ENCODE results near the gene ZNF76.

DNA sequence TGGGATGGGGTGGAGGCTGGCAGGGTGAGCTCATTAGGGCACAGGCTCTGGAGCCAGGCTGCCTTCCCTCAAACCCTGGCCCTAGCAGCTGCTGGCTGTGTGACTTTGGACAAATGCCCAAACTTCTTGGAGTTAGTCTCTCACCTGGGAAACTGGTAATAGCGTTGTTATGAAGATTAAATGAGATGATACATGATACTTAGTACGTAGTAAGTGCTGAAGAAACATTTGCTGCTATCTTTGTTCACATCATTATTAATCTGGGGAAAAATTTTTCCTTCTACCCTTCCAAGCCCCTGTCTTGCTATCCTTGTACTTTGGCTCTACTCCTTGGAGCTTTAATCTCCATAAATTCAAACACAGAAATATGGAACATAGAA lies 60.5 kb downstream of the ZNF76 start:
- TF ChIP-seq CTCF (IDR thresholded peaks at IDR 0.05; ENCODE audit: low read depth, low read length, missing input control), result no peak
- TF ChIP-seq SP1 (IDR thresholded peaks at IDR 0.05), result no peak
- TF ChIP-seq RAD21 (IDR thresholded peaks at IDR 0.05), result no peak
- no peak for TF ChIP-seq GABPA (IDR thresholded peaks at IDR 0.05 in 1 of 2, conservative IDR thresholded peaks at IDR 0.05 in 1 of 2)
- TF ChIP-seq, protein P1, sequence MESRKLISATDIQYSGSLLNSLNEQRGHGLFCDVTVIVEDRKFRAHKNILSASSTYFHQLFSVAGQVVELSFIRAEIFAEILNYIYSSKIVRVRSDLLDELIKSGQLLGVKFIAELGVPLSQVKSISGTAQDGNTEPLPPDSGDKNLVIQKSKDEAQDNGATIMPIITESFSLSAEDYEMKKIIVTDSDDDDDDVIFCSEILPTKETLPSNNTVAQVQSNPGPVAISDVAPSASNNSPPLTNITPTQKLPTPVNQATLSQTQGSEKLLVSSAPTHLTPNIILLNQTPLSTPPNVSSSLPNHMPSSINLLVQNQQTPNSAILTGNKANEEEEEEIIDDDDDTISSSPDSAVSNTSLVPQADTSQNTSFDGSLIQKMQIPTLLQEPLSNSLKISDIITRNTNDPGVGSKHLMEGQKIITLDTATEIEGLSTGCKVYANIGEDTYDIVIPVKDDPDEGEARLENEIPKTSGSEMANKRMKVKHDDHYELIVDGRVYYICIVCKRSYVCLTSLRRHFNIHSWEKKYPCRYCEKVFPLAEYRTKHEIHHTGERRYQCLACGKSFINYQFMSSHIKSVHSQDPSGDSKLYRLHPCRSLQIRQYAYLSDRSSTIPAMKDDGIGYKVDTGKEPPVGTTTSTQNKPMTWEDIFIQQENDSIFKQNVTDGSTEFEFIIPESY (IDR thresholded peaks at IDR 0.05), result no peak
- TF ChIP-seq JUND (IDR thresholded peaks at IDR 0.05), result no peak
- TF ChIP-seq, protein P2, sequence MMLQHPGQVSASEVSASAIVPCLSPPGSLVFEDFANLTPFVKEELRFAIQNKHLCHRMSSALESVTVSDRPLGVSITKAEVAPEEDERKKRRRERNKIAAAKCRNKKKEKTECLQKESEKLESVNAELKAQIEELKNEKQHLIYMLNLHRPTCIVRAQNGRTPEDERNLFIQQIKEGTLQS (IDR thresholded peaks at IDR 0.05), result no peak
- TF ChIP-seq, protein P3, sequence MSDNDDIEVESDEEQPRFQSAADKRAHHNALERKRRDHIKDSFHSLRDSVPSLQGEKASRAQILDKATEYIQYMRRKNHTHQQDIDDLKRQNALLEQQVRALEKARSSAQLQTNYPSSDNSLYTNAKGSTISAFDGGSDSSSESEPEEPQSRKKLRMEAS (IDR thresholded peaks at IDR 0.05), result no peak
- TF ChIP-seq YY1 (IDR thresholded peaks at IDR 0.05), result no peak
- TF ChIP-seq HNF4G (IDR thresholded peaks at IDR 0.05), result no peak
- TF ChIP-seq TAF1 (conservative IDR thresholded peaks at IDR 0.05), result no peak
- no peak for TF ChIP-seq REST (IDR thresholded peaks at IDR 0.05)

Measured in liver (tissue), 3 donors.